T-helper 2 cell treated with Interferon-gamma antibody and Interleukin-4, amounts not matched to agents 100 ng/mL and 5 ng/mL, for 36 hours (primary cell): ENCODE measurements around the gene TMEM131L. TPM values are rescaled to one million over a fixed set of nuclear protein-coding genes. Genes with fewer than 3 reads are reported as not detected.

Experiments used
- intact Hi-C: fragments of 100-400 bp; cut with micrococcal nuclease; formaldehyde crosslinking; loops from one replicate; pipeline ENCODE4 v1.15.1; 2023
- total RNA-seq: library from RNA; stranded (reverse); gene quantifications from 2 replicates; pipeline ENCODE4 v1.2.3, GENCODE V29; 2022

The TMEM131L gene
- total RNA-seq, 1 donor from 2014 or later = 41.9 TPM

- intact Hi-C loops = no loop called here
These were observed 210.8 kb downstream of the TMEM131L start for GRCh38 chr4:153676984-153677383.

GRCh38 chr4:153679486-153679885, 213.3 kb downstream of the TMEM131L start:
- intact Hi-C loops = no loop called here

- intact Hi-C loops = loop anchor here (5.0 kb wide), 1 partner anchor 36 kb away; no protein-coding TSS in a partner anchor
These were observed 217.6 kb downstream of the TMEM131L start for GRCh38 chr4:153683763-153684181.

- intact Hi-C loops = loop anchor here (5.0 kb wide), 1 partner anchor 37 kb away; no protein-coding TSS in a partner anchor
These were observed 218.2 kb downstream of the TMEM131L start, which contains the start of gene TLR2 for GRCh38 chr4:153684182-153684970. TLR2 (plus strand) TSS chr4:153684280; CDS start chr4:153702908, 18,628 bp downstream.

GRCh38 chr4:153684971-153685371, 218.8 kb downstream of the TMEM131L start:
- intact Hi-C loops = loop anchor here (5.0 kb wide), 1 partner anchor 38 kb away; no protein-coding TSS in a partner anchor

Other genes starting within 250 kb of the TMEM131L start
- 20.9 and 21.1 TPM in 2 replicates for gene MND1, start 121.7 kb upstream of the TMEM131L start, total RNA-seq
- 3.9 and 4.5 TPM in 2 replicates for gene TLR2, start 217.9 kb downstream of the TMEM131L start, total RNA-seq